ENCODE measurements around the gene CAMK1D.

The CAMK1D gene

GRCh38 chr10:12400266-12400931 lies 51.1 kb downstream of the CAMK1D start:
- DNase-seq, result no peak

GRCh38 chr10:12401466-12401865 lies 52.1 kb downstream of the CAMK1D start:
- DNase-seq, result no peak

- DNase-seq, result no peak
Measured at GRCh38 chr10:12403119-12403518, 53.8 kb downstream of the CAMK1D start.

- no peak for DNase-seq
Measured at GRCh38 chr10:12405342-12406320, 56.3 kb downstream of the CAMK1D start.

GRCh38 chr10:12406764-12407400 lies 57.5 kb downstream of the CAMK1D start:
- no peak for DNase-seq

GRCh38 chr10:12408472-12408871 lies 59.1 kb downstream of the CAMK1D start:
- no peak for DNase-seq

- DNase-seq, result no peak
Measured at GRCh38 chr10:12409161-12409560, 59.8 kb downstream of the CAMK1D start.

GRCh38 chr10:12409613-12410012 lies 60.3 kb downstream of the CAMK1D start:
- no peak for DNase-seq

- DNase-seq, result no peak
Measured at GRCh38 chr10:12412666-12413368, 63.5 kb downstream of the CAMK1D start.

GRCh38 chr10:12413369-12413711 lies 64.0 kb downstream of the CAMK1D start:
- no peak for DNase-seq

GRCh38 chr10:12414278-12414989 lies 65.1 kb downstream of the CAMK1D start:
- DNase-seq, result no peak

GRCh38 chr10:12416344-12417050 lies 67.2 kb downstream of the CAMK1D start:
- no peak for DNase-seq

- DNase-seq, result no peak
Measured at GRCh38 chr10:12417331-12417730, 68.0 kb downstream of the CAMK1D start.

GRCh38 chr10:12418000-12418399 lies 68.7 kb downstream of the CAMK1D start:
- DNase-seq, result no peak

- DNase-seq, result no peak
Measured at GRCh38 chr10:12418725-12419261, 69.4 kb downstream of the CAMK1D start.

- DNase-seq, result no peak
Measured at GRCh38 chr10:12419262-12419847, 70.0 kb downstream of the CAMK1D start.

- DNase-seq, result no peak
Measured at GRCh38 chr10:12420530-12421120, 71.3 kb downstream of the CAMK1D start.

GRCh38 chr10:12422189-12422588 lies 72.8 kb downstream of the CAMK1D start:
- DNase-seq, result no peak

- no peak for DNase-seq
Measured at GRCh38 chr10:12423896-12424295, 74.5 kb downstream of the CAMK1D start.

Measured in amygdala (tissue), 56 donors.